Neural cell (in vitro differentiated cells): ENCODE measurements around the gene PAH. TPM values are rescaled to one million over a fixed set of nuclear protein-coding genes. Genes with fewer than 3 reads are reported as not detected.

ENCODE experiments used
- H2AFZ ChIP-seq: fragments of 200-600, 300-800 bp; sonication (generic), shearing (Covaris generic); 2 replicates; pipeline ENCODE4 v1.6.0; 2014; ENCODE audit warnings: low read depth, mild to moderate bottlenecking, antibody characterized with exemption, low read length, moderate library complexity
- H3F3A ChIP-seq: fragments of 200-600 bp; shearing (Covaris generic); 2 replicates; pipeline ENCODE4 v1.6.1; 2016; ENCODE audit warnings: mild to moderate bottlenecking, moderate library complexity, mixed read lengths, antibody characterized with exemption, low read length; ENCODE audit not compliant: insufficient read depth, poor library complexity, severe bottlenecking
- H3K27ac ChIP-seq: fragments of 200-600, 300-800 bp; sonication (generic), shearing (Covaris generic); 2 replicates; pipeline ENCODE4 v1.5.1; 2014; ENCODE audit warnings: mild to moderate bottlenecking, low read length, moderate library complexity
- H3K27me3 ChIP-seq: fragments of 300-800, 200-600 bp; sonication (generic), shearing (Covaris generic); 2 replicates; pipeline ENCODE4 v1.6.0; 2014; ENCODE audit warnings: mild to moderate bottlenecking, low read depth, low read length, moderate library complexity; ENCODE audit not compliant: insufficient read depth
- H3K36me3 ChIP-seq: fragments of 300-800, 200-600 bp; sonication (generic), shearing (Covaris generic); 2 replicates; pipeline ENCODE4 v1.5.1; 2014; ENCODE audit warnings: mild to moderate bottlenecking, antibody characterized with exemption, low read length, moderate library complexity; ENCODE audit not compliant: insufficient read depth
- H3K4me2 ChIP-seq: fragments of 300-800, 200-600 bp; sonication (generic), shearing (Covaris generic); 2 replicates; pipeline ENCODE4 v1.6.0; 2014; ENCODE audit warnings: mild to moderate bottlenecking, low read length
- H3K4me3 ChIP-seq: fragments of 300-800, 200-600 bp; sonication (generic), shearing (Covaris generic); 2 replicates; pipeline ENCODE4 v1.5.1; 2014; ENCODE audit warnings: mild to moderate bottlenecking, low read length, moderate library complexity
- H3K79me2 ChIP-seq: fragments of 200-600 bp; shearing (Covaris generic); replicated peaks from 2 replicates; pipeline ENCODE4 v1.6.0; 2014; ENCODE audit warnings: mild to moderate bottlenecking, low read length, moderate library complexity; ENCODE audit not compliant: insufficient read depth
- H3K9ac ChIP-seq: fragments of 300-800, 200-600 bp; sonication (generic), shearing (Covaris generic); 2 replicates; pipeline ENCODE4 v1.6.1; 2016; ENCODE audit warnings: mild to moderate bottlenecking, low read length, mixed read lengths
- H3K9me2 ChIP-seq: fragments of 200-600 bp; shearing (Covaris generic); 2 replicates; pipeline ENCODE4 v1.6.1; 2016; ENCODE audit warnings: mild to moderate bottlenecking, low read length, mixed read lengths; ENCODE audit not compliant: insufficient read depth
- H3K9me3 ChIP-seq: fragments of 200-600, 300-800 bp; sonication (generic), shearing (Covaris generic); 2 replicates; pipeline ENCODE4 v1.6.1; 2016; ENCODE audit warnings: mild to moderate bottlenecking, mixed run types, low read length, moderate library complexity, mixed read lengths
- H4K20me1 ChIP-seq: fragments of 200-600 bp; shearing (Covaris generic); 2 replicates; pipeline ENCODE4 v1.6.1; 2016; ENCODE audit warnings: mild to moderate bottlenecking, mixed run types; ENCODE audit not compliant: insufficient read depth
- EP300 ChIP-seq: fragments of 450-650 bp; conservative IDR thresholded peaks from 2 replicates; pipeline ENCODE4 v1.6.1; 2014; ENCODE audit warnings: antibody characterized with exemption, mild to moderate bottlenecking, moderate library complexity; ENCODE audit not compliant: poor library complexity, severe bottlenecking
- EZH2 ChIP-seq: fragments of 200-600, 300-800 bp; shearing (Covaris generic), sonication (generic); IDR thresholded peaks from 2 replicates; pipeline ENCODE4 v1.6.1; 2014; ENCODE audit warnings: antibody characterized with exemption, low read length, borderline replicate concordance, mild to moderate bottlenecking; ENCODE audit not compliant: insufficient read depth, poor library complexity, severe bottlenecking
- MXI1 ChIP-seq: fragments of 450-650 bp; conservative IDR thresholded peaks from 2 replicates; pipeline ENCODE4 v1.6.1; 2014; ENCODE audit warnings: antibody characterized with exemption, mild to moderate bottlenecking; ENCODE audit not compliant: poor library complexity, severe bottlenecking
- POLR2AphosphoS5 ChIP-seq: IDR thresholded peaks from 2 replicates; pipeline ENCODE4 v1.6.1; 2012
- RAD21 ChIP-seq: fragments of 450-650 bp; conservative IDR thresholded peaks from 2 replicates; pipeline ENCODE4 v1.6.1; 2014; ENCODE audit warnings: antibody characterized with exemption, mild to moderate bottlenecking, moderate library complexity
- SMC3 ChIP-seq: fragments of 450-650 bp; conservative IDR thresholded peaks from 2 replicates; pipeline ENCODE4 v1.6.1; 2014; ENCODE audit warnings: antibody characterized with exemption, mild to moderate bottlenecking, moderate library complexity; ENCODE audit not compliant: poor library complexity
- TAF1 ChIP-seq: IDR thresholded peaks from 2 replicates; pipeline ENCODE4 v1.6.1; 2012; ENCODE audit warnings: low read depth
- polyA plus RNA-seq: library from polyadenylated mRNA; depleted of rRNA; stranded (reverse); fragments of >200 nt; gene quantifications from 2 replicates; pipeline ENCODE4 v1.2.3, GENCODE V29; 2014
- TF ChIP-seq, protein P1 (sequence below): IDR thresholded peaks from 2 replicates; pipeline ENCODE4 v1.6.1; 2012; ENCODE audit warnings: borderline replicate concordance
- TF ChIP-seq, protein P2 (sequence below): fragments of 450-650 bp; IDR thresholded peaks from 2 replicates; pipeline ENCODE4 v1.5.1; 2014; ENCODE audit warnings: antibody characterized with exemption, mild to moderate bottlenecking, moderate library complexity; ENCODE audit not compliant: poor library complexity, severe bottlenecking

The PAH gene
- polyA plus RNA-seq, 1 donor from 2014 or later, result not detected

DNA sequence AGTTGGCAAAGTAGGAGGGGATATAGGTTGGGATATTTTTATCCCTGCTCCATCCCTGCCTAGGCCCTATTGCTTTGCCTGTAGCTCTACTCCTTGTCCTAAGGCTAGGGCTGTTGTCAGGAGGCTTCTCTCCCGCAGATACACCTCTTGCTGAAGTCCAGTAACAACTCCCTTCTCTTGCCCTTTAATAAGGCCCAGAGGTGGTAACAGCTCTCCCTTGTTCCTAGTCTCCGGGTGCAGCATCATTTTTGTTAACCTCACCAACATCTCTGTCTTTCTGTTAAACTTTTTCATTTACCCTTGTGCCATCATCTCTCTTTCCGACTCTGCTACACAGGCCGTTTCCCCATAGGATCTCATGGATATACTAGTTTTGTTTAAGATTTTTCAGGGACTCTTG is 46.8 kb upstream of the PAH start:
- Histone ChIP-seq H3K79me2 (peaks cover 17% of the 10 kb centered on the region), H3K27ac (no peak overlapping the region), H3K36me3 (no peaks in the 10 kb centered on the region), H3K4me2 (no peak overlapping the region), H3K9me2 (no peaks in the 10 kb centered on the region), H2AFZ (no peak overlapping the region), H3K9me3 (no peaks in the 10 kb centered on the region), H3K4me3 (no peak overlapping the region), H3K27me3 (peaks cover 23% of the 10 kb centered on the region), H4K20me1 (no peaks in the 10 kb centered on the region), H3K9ac (no peak overlapping the region), H3F3A (peaks cover 7% of the 10 kb centered on the region)
- TF ChIP-seq EZH2 (no peak), MXI1 (no peak), SMC3 (no peak), EP300 (no peak), TAF1 (no peak), POLR2AphosphoS5 (no peak), RAD21 (no peak)
- TF ChIP-seq, protein P1, sequence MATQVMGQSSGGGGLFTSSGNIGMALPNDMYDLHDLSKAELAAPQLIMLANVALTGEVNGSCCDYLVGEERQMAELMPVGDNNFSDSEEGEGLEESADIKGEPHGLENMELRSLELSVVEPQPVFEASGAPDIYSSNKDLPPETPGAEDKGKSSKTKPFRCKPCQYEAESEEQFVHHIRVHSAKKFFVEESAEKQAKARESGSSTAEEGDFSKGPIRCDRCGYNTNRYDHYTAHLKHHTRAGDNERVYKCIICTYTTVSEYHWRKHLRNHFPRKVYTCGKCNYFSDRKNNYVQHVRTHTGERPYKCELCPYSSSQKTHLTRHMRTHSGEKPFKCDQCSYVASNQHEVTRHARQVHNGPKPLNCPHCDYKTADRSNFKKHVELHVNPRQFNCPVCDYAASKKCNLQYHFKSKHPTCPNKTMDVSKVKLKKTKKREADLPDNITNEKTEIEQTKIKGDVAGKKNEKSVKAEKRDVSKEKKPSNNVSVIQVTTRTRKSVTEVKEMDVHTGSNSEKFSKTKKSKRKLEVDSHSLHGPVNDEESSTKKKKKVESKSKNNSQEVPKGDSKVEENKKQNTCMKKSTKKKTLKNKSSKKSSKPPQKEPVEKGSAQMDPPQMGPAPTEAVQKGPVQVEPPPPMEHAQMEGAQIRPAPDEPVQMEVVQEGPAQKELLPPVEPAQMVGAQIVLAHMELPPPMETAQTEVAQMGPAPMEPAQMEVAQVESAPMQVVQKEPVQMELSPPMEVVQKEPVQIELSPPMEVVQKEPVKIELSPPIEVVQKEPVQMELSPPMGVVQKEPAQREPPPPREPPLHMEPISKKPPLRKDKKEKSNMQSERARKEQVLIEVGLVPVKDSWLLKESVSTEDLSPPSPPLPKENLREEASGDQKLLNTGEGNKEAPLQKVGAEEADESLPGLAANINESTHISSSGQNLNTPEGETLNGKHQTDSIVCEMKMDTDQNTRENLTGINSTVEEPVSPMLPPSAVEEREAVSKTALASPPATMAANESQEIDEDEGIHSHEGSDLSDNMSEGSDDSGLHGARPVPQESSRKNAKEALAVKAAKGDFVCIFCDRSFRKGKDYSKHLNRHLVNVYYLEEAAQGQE, result no peak
- TF ChIP-seq, protein P2, sequence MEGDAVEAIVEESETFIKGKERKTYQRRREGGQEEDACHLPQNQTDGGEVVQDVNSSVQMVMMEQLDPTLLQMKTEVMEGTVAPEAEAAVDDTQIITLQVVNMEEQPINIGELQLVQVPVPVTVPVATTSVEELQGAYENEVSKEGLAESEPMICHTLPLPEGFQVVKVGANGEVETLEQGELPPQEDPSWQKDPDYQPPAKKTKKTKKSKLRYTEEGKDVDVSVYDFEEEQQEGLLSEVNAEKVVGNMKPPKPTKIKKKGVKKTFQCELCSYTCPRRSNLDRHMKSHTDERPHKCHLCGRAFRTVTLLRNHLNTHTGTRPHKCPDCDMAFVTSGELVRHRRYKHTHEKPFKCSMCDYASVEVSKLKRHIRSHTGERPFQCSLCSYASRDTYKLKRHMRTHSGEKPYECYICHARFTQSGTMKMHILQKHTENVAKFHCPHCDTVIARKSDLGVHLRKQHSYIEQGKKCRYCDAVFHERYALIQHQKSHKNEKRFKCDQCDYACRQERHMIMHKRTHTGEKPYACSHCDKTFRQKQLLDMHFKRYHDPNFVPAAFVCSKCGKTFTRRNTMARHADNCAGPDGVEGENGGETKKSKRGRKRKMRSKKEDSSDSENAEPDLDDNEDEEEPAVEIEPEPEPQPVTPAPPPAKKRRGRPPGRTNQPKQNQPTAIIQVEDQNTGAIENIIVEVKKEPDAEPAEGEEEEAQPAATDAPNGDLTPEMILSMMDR, result no peak

DNA sequence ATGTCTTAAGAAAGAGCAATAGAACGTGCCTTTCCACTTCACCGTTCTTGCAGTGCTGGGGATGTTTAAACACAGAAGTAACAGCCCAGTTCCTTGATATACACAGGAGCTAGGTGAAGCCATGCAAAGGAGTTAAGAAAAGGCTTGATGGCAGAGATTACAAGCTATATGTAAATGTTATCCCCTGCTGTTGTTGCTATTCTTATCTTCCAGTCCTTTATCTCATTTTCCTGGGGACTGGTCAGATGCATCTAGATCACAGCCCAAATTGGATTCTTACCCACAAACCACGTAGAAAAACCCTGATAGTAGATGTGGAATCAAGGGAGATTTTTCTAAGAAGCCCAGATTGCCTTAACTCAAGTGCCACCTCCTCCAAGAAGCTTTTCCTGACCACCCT is 45.9 kb upstream of the PAH start:
- H2AFZ ChIP-seq, result no peak overlapping the region
- no peaks in the 10 kb centered on the region for H3K9me3 ChIP-seq
- peaks cover 20% of the 10 kb centered on the region for H3K27me3 ChIP-seq
- no peak overlapping the region for H3K4me3 ChIP-seq
- H3K36me3 ChIP-seq, result no peaks in the 10 kb centered on the region
- no peaks in the 10 kb centered on the region for H4K20me1 ChIP-seq
- no peak overlapping the region for H3K9ac ChIP-seq
- H3K79me2 ChIP-seq, result peaks cover 20% of the 10 kb centered on the region
- peaks cover 7% of the 10 kb centered on the region for H3F3A ChIP-seq
- H3K27ac ChIP-seq, result no peak overlapping the region
- no peaks in the 10 kb centered on the region for H3K9me2 ChIP-seq
- TF ChIP-seq SMC3 (no peak), RAD21 (no peak), POLR2AphosphoS5 (no peak), MXI1 (no peak), TAF1 (no peak), EP300 (no peak), EZH2 (no peak)
- TF ChIP-seq, protein P1, result no peak
- TF ChIP-seq, protein P2, result no peak
- no peak overlapping the region for H3K4me2 ChIP-seq
